ENCODE measurements around the gene RHEX.

RHEX gene

DNA sequence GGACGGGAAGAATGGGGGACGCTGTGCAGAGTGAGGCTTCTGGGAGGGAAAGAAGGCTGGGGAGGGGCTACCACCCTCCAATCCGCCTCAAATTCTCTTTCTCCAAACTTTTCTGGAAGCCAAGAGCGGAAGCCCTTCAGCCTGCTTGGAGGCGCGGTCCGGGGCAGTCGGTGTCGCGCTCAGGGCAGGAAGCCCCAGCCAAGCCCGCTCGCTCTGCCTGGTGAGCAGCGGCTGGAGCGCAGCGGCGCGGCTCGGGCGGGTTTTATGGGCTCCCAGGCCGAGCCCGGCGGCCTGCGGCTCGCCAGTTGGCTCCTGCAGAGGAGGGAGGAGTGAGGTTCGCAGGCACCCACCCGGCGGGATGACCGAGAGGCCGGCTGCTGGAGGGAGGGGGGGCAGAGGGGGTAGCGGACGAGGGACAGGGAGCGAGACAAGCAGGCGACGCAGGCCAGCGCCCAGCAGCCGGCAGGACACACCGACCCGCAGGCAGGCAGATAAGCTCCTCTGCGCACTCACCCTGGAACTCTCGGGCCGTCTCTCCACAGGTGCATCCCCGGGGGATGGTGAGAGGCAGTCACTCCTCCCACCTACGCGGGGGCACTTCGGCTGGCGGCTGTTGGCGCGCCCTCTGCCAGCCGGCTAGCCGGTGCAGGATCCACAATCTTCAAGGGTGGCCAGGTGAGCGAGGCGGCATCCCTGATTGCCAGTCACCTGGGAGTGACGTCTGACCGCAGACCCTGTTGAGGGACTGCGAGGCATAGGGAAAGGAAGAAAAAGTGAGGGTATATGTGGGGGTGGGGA, 64.4 kb downstream of the RHEX start, which contains the start of gene AVPR1B:
TSS of gene AVPR1B (minus strand) at position 238 of the 798 bp plus-strand sequence. CDS start 498 bp downstream, outside the sequence.
- DNase-seq (ENCODE audit: low spot score): peak; percentile 53

GRCh38 chr1:206120406-206120805, 67.4 kb downstream of the RHEX start:
- no peak for DNase-seq (ENCODE audit: low spot score)

DNA sequence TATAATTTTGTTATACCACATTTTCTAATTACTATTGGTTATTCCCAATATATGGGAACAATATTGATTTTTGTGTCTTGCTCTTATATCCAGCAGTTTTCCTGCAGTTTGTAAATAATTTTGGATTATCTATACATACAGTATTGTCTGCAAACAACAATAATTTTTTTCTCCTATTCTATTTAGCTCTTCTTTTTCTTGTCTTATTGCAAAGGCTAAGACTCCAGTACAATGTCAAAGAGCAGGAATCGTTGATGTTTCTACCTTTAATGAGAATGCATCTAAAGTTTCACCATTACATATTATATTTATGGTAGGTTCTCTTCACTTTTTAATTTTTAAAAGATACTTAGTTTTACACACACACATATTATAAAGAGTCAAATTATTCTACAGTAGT, 68.3 kb downstream of the RHEX start:
- DNase-seq (ENCODE audit: low spot score): no peak

GRCh38 chr1:206122686-206123085, 69.7 kb downstream of the RHEX start:
- DNase-seq (ENCODE audit: low spot score): no peak

GRCh38 chr1:206125346-206125745, 72.4 kb downstream of the RHEX start:
- DNase-seq (ENCODE audit: low spot score): no peak

- DNase-seq (ENCODE audit: low spot score): no peak
Observed at GRCh38 chr1:206127336-206127735, 74.4 kb downstream of the RHEX start.

GRCh38 chr1:206128196-206128595, 75.2 kb downstream of the RHEX start:
- DNase-seq (ENCODE audit: low spot score): no peak

DNA sequence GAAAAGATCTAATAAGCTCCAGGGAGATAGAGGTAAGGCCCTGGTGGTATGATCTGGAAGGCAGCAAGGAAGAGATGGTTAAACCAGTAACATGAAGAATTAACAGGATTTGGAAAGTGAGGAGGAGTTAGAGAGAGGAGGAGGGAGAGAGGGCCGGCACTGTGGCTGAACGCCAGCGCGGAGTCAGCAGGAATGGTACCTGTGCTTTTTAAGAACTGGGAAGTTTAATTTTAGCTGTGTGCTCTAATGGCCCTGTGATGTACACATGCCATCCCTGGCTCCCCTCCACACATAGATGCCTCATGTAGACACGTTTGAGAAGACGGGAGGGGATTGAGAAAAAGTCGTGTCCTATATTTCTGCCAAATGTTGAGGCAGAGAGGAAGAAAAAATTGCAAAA, 78.1 kb downstream of the RHEX start:
- DNase-seq (ENCODE audit: low spot score): no peak

- DNase-seq (ENCODE audit: low spot score): no peak
Observed at GRCh38 chr1:206133751-206134415, 80.9 kb downstream of the RHEX start.

DNA sequence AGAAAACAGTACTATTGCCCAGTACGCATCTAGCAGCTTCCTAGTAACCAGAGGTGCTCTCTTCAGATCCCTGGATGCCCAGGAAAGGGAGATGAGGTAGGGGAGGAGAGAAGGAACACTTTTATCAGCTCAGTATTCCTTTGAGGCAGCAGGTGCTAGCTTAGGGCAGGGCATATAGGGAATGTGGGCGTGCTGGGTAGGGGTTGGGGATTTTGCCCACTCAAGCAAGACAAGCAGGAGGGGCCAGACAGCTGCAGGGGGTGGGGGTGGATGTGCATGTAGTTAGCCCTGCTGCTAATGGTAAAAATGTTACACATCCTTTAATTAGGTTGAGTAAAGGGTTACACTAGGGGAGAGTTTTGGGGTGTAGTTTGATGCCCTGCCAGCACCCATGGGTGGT, 82.3 kb downstream of the RHEX start:
- no peak for DNase-seq (ENCODE audit: low spot score)

DNA sequence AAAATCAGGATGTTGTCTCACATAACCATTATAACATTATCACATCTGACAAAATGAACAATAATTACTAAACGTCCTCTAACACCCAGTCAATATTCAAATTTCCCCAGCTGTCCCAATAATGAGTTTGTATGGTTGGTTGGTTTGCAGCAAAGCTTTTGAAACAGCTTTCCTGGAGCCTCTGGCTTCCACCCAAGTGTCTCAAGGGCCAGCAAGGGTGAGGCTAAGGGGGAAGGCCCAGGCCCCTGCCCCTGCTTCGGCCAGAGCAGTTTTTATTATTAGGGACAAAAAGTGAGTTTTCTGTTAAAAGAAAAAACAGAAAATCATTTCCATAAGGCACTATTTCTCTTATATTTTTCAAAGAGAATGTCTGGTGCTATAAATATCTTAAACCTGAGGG, 83.3 kb downstream of the RHEX start:
- DNase-seq (ENCODE audit: low spot score): no peak

GRCh38 chr1:206142011-206142410, 89.0 kb downstream of the RHEX start:
- DNase-seq (ENCODE audit: low spot score): no peak

DNA sequence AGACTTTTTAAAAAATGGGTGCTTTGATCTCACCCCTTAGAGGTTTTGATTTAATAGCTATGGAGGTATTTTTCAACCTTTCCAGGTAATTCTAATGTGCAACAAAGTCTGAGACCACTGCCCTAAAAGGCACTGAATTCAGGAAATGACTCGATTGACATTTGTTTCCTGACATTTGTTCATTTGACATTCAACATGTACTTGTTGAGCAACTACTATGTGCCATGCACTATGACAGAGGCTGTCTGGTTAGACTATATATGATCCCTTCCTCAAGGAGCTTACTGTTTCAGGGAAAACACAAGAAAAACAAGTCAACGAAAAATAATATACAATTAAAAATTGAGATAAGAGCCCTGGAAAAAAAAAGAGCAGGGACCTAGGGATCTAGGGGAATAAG, 89.8 kb downstream of the RHEX start:
- no peak for DNase-seq (ENCODE audit: low spot score)

GRCh38 chr1:206143537-206144172, 90.7 kb downstream of the RHEX start:
- no peak for DNase-seq (ENCODE audit: low spot score)

DNA sequence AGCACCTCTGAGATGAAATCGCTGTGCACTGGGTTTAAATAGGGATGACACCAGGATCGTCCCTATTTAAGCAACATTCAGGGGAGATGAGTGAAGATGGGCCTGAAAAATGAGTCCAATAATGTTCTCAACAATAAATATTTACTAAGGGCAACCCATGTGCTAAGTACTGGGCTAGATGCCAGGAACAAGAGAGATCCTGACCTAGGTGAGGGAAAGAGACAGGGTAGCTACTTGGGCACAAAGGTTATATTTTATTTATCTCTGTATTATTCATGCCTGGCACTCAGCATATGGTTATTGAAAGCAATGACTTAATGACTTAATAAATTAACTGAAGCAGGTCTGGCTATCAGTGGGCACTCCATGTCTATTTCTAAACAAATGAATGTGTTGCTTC, 91.6 kb downstream of the RHEX start:
- DNase-seq (ENCODE audit: low spot score): no peak

- DNase-seq (ENCODE audit: low spot score): no peak
Observed at GRCh38 chr1:206145771-206146290, 92.9 kb downstream of the RHEX start.

Data from hepatic stellate cell (primary cell).